ENCODE measurements around the gene RNGTT. TPM values are rescaled to one million over a fixed set of nuclear protein-coding genes. Genes with fewer than 3 reads are reported as not detected.

The RNGTT gene
- total RNA-seq, 2 experiments from 2014 or later, result 19.9 to 25.1 TPM

- ATAC-seq, result no peak
- Mint-ChIP-seq H3K36me3 (no peaks in the 10 kb centered on the region), H3K27me3 (no peaks in the 10 kb centered on the region), H3K4me3 (no peak overlapping the region), H3K4me1 (no peaks in the 10 kb centered on the region), H3K9me3 (ENCODE audit: low read depth) (no peaks in the 10 kb centered on the region), H3K27ac (no peak overlapping the region)
- CTCF ChIA-PET, result no interaction called here
- no peak for DNase-seq
These were observed 393.5 kb downstream of the RNGTT start for GRCh38 chr6:88569959-88570358.

GRCh38 chr6:88567696-88568095, 395.7 kb downstream of the RNGTT start:
- ATAC-seq (no peak), DNase-seq (no peak)
- no peak overlapping the region for H3K27ac Mint-ChIP-seq
- CTCF ChIA-PET, result no interaction called here
- H3K36me3 Mint-ChIP-seq, result no peaks in the 10 kb centered on the region
- H3K4me3 Mint-ChIP-seq, result no peak overlapping the region
- H3K9me3 Mint-ChIP-seq (ENCODE audit: low read depth), result no peaks in the 10 kb centered on the region
- H3K4me1 Mint-ChIP-seq, result no peaks in the 10 kb centered on the region
- H3K27me3 Mint-ChIP-seq, result no peaks in the 10 kb centered on the region

- CTCF ChIA-PET, result no interaction called here
- Mint-ChIP-seq H3K36me3 (no peaks in the 10 kb centered on the region), H3K4me3 (no peak overlapping the region), H3K27ac (no peak overlapping the region), H3K27me3 (no peaks in the 10 kb centered on the region), H3K9me3 (ENCODE audit: low read depth) (no peaks in the 10 kb centered on the region), H3K4me1 (no peaks in the 10 kb centered on the region)
- ATAC-seq (no peak), DNase-seq (no peak)
These were observed 396.5 kb downstream of the RNGTT start for GRCh38 chr6:88566746-88567534.

- no peaks in the 10 kb centered on the region for H3K4me1 Mint-ChIP-seq
- DNase-seq (no peak), ATAC-seq (no peak)
- H3K27me3 Mint-ChIP-seq, result no peaks in the 10 kb centered on the region
- CTCF ChIA-PET, result no interaction called here
- no peak overlapping the region for H3K4me3 Mint-ChIP-seq
- H3K36me3 Mint-ChIP-seq, result no peaks in the 10 kb centered on the region
- H3K9me3 Mint-ChIP-seq (ENCODE audit: low read depth), result no peaks in the 10 kb centered on the region
- H3K27ac Mint-ChIP-seq, result no peak overlapping the region
These were observed 397.6 kb downstream of the RNGTT start for GRCh38 chr6:88565836-88566235.

GRCh38 chr6:88565409-88565811, 398.0 kb downstream of the RNGTT start:
- Mint-ChIP-seq H3K27me3 (no peaks in the 10 kb centered on the region), H3K9me3 (ENCODE audit: low read depth) (no peaks in the 10 kb centered on the region), H3K4me3 (no peak overlapping the region), H3K27ac (no peak overlapping the region), H3K36me3 (no peaks in the 10 kb centered on the region), H3K4me1 (no peaks in the 10 kb centered on the region)
- DNase-seq (no peak), ATAC-seq (no peak)
- CTCF ChIA-PET, result no interaction called here

- CTCF ChIA-PET, result no interaction called here
- no peaks in the 10 kb centered on the region for H3K27me3 Mint-ChIP-seq
- H3K27ac Mint-ChIP-seq, result no peak overlapping the region
- H3K4me3 Mint-ChIP-seq, result no peak overlapping the region
- H3K4me1 Mint-ChIP-seq, result no peaks in the 10 kb centered on the region
- H3K36me3 Mint-ChIP-seq, result no peaks in the 10 kb centered on the region
- H3K9me3 Mint-ChIP-seq (ENCODE audit: low read depth), result no peaks in the 10 kb centered on the region
- no peak for DNase-seq
- ATAC-seq, result no peak
These were observed 400.2 kb downstream of the RNGTT start for GRCh38 chr6:88563277-88563625.

GRCh38 chr6:88562353-88563276, 400.8 kb downstream of the RNGTT start:
- DNase-seq (no peak), ATAC-seq (no peak)
- no peaks in the 10 kb centered on the region for H3K27me3 Mint-ChIP-seq
- no peaks in the 10 kb centered on the region for H3K9me3 Mint-ChIP-seq (ENCODE audit: low read depth)
- no peaks in the 10 kb centered on the region for H3K4me1 Mint-ChIP-seq
- CTCF ChIA-PET, result no interaction called here
- H3K36me3 Mint-ChIP-seq, result no peaks in the 10 kb centered on the region
- no peak overlapping the region for H3K27ac Mint-ChIP-seq
- no peak overlapping the region for H3K4me3 Mint-ChIP-seq

GRCh38 chr6:88561954-88562315, 401.5 kb downstream of the RNGTT start:
- H3K4me3 Mint-ChIP-seq, result no peak overlapping the region
- no peak for DNase-seq

GRCh38 chr6:88561034-88561953, 402.1 kb downstream of the RNGTT start:
- Mint-ChIP-seq H3K27me3 (peaks cover 3% of the 10 kb centered on the region), H3K36me3 (no peaks in the 10 kb centered on the region), H3K9me3 (ENCODE audit: low read depth) (no peaks in the 10 kb centered on the region), H3K27ac (no peak overlapping the region), H3K4me1 (no peaks in the 10 kb centered on the region), H3K4me3 (no peak overlapping the region)
- ATAC-seq (no peak), DNase-seq (no peak)
- CTCF ChIA-PET, result no interaction called here

More at GRCh38 chr6:88561954-88562315, 401.5 kb downstream of the RNGTT start:
- H3K27ac Mint-ChIP-seq, result no peak overlapping the region
- H3K27me3 Mint-ChIP-seq, result no peaks in the 10 kb centered on the region
- no peaks in the 10 kb centered on the region for H3K4me1 Mint-ChIP-seq
- CTCF ChIA-PET, result no interaction called here
- ATAC-seq, result no peak
- no peaks in the 10 kb centered on the region for H3K36me3 Mint-ChIP-seq
- no peaks in the 10 kb centered on the region for H3K9me3 Mint-ChIP-seq (ENCODE audit: low read depth)

Other genes with a start within 250 kb of the RNGTT start
- 10 to 100 TPM; 66.9 to 71.8 TPM for gene PNRC1, start 117.1 kb upstream of the RNGTT start, total RNA-seq
- not detected for gene SRSF12, start 154.5 kb upstream of the RNGTT start, total RNA-seq
- 10 to 100 TPM; 13.1 to 16.6 TPM for gene PM20D2, start 182.4 kb upstream of the RNGTT start, total RNA-seq